Activated T-cell treated with anti-CD3 and anti-CD28 coated beads, Interleukin-2, amount 50 U/mL, for 72 hours (primary cell): ENCODE data around the gene GRIN2A. TPM values are rescaled to one million over a fixed set of nuclear protein-coding genes. Genes with fewer than 3 reads are reported as not detected.

ENCODE experiments used
- ATAC-seq, 2 donors: fragments of 150-1000 bp; cut with Tn5 transposase; replicated peaks in 1 of 2; 2 replicates each; pipeline ENCODE4 v1.10.0; 2021; ENCODE audit warnings: moderate library complexity in 2 of 2, mild to moderate bottlenecking in 1 of 2
- DNase-seq, 2 donors: peaks; one replicate each; pipeline ENCODE4 v3.0.0; 2021 to 2022; ENCODE audit warnings: mixed read lengths in 1 of 2
- H3K27ac Mint-ChIP-seq: one replicate; pipeline ENCODE4 v1.8.0; 2022; ENCODE audit warnings: mild to moderate bottlenecking, moderate library complexity, mixed read lengths
- H3K27me3 Mint-ChIP-seq: one replicate; pipeline ENCODE4 v1.8.0; 2022; ENCODE audit warnings: low read depth, mixed read lengths
- H3K36me3 Mint-ChIP-seq, 2 donors: one replicate each; pipeline ENCODE4 v1.8.0; 2022; ENCODE audit warnings: mixed read lengths in 2 of 2, mild to moderate bottlenecking in 1 of 2; ENCODE audit not compliant: insufficient read depth in 2 of 2
- H3K4me1 Mint-ChIP-seq: one replicate; pipeline ENCODE4 v1.8.0; 2022; ENCODE audit warnings: low read depth, mixed read lengths
- H3K4me3 Mint-ChIP-seq, 2 donors: one replicate each; pipeline ENCODE4 v1.8.0; 2022; ENCODE audit warnings: mild to moderate bottlenecking in 2 of 2, mixed read lengths in 2 of 2, moderate library complexity in 2 of 2
- H3K9me3 Mint-ChIP-seq, 2 donors: one replicate each; pipeline ENCODE4 v1.8.0; 2022; ENCODE audit warnings: mixed read lengths in 2 of 2
- total RNA-seq, 2 donors: library from RNA; stranded (reverse); gene quantifications; one replicate each; pipeline ENCODE4 v1.2.3, GENCODE V29; 2022

The GRIN2A gene
- total RNA-seq, 2 donors from 2014 or later: not detected

- no peaks in the 10 kb centered on the region for H3K4me1 Mint-ChIP-seq
Observed at GRCh38 chr16:9919460-9919859, 262.8 kb downstream of the GRIN2A start.

GRCh38 chr16:9917691-9918090, 264.5 kb downstream of the GRIN2A start:
- no peaks in the 10 kb centered on the region for H3K36me3 Mint-ChIP-seq
- H3K4me3 Mint-ChIP-seq: no peak overlapping the region
- H3K27ac Mint-ChIP-seq: no peak overlapping the region
- no peak for ATAC-seq
- no peak for DNase-seq
- no peaks in the 10 kb centered on the region for H3K27me3 Mint-ChIP-seq
- H3K9me3 Mint-ChIP-seq: peaks cover 0 to 2% of the 10 kb centered on the region in 2 donors
- H3K4me1 Mint-ChIP-seq: no peaks in the 10 kb centered on the region

More at GRCh38 chr16:9919460-9919859, 262.8 kb downstream of the GRIN2A start:
- Mint-ChIP-seq H3K9me3 (peaks cover 0 to 2% of the 10 kb centered on the region in 2 donors), H3K27ac (no peak overlapping the region), H3K27me3 (no peaks in the 10 kb centered on the region), H3K36me3 (no peaks in the 10 kb centered on the region), H3K4me3 (no peak overlapping the region)
- no peak for ATAC-seq
- no peak for DNase-seq

GRCh38 chr16:9913604-9914326, 268.5 kb downstream of the GRIN2A start:
- Mint-ChIP-seq H3K9me3 (peaks cover 2 to 4% of the 10 kb centered on the region in 2 donors), H3K4me1 (no peaks in the 10 kb centered on the region), H3K27ac (no peak overlapping the region), H3K27me3 (no peaks in the 10 kb centered on the region), H3K36me3 (no peaks in the 10 kb centered on the region), H3K4me3 (no peak overlapping the region)
- no peak for ATAC-seq
- DNase-seq: no peak

GRCh38 chr16:9911989-9912388, 270.2 kb downstream of the GRIN2A start:
- H3K36me3 Mint-ChIP-seq: no peaks in the 10 kb centered on the region
- no peak overlapping the region for H3K27ac Mint-ChIP-seq
- no peak for ATAC-seq

GRCh38 chr16:9911231-9911630, 271.0 kb downstream of the GRIN2A start:
- ATAC-seq (no peak), DNase-seq (no peak)
- H3K4me3 Mint-ChIP-seq: no peak overlapping the region
- no peak overlapping the region for H3K27ac Mint-ChIP-seq
- H3K36me3 Mint-ChIP-seq: no peaks in the 10 kb centered on the region
- H3K9me3 Mint-ChIP-seq: peaks cover 2 to 6% of the 10 kb centered on the region in 2 donors
- H3K27me3 Mint-ChIP-seq: no peaks in the 10 kb centered on the region
- H3K4me1 Mint-ChIP-seq: no peaks in the 10 kb centered on the region

More at GRCh38 chr16:9911989-9912388, 270.2 kb downstream of the GRIN2A start:
- no peak for DNase-seq
- H3K27me3 Mint-ChIP-seq: no peaks in the 10 kb centered on the region
- peaks cover 2 to 6% of the 10 kb centered on the region in 2 donors for H3K9me3 Mint-ChIP-seq
- no peaks in the 10 kb centered on the region for H3K4me1 Mint-ChIP-seq
- H3K4me3 Mint-ChIP-seq: no peak overlapping the region

GRCh38 chr16:9909072-9909825, 273.0 kb downstream of the GRIN2A start:
- Mint-ChIP-seq H3K4me1 (no peaks in the 10 kb centered on the region), H3K36me3 (no peaks in the 10 kb centered on the region), H3K27ac (no peak overlapping the region), H3K9me3 (peaks cover 6% of the 10 kb centered on the region in 2 donors), H3K4me3 (no peak overlapping the region), H3K27me3 (no peaks in the 10 kb centered on the region)
- ATAC-seq (no peak), DNase-seq (no peak)

- H3K4me3 Mint-ChIP-seq: no peak overlapping the region
- ATAC-seq (no peak), DNase-seq (no peak)
- H3K36me3 Mint-ChIP-seq: no peaks in the 10 kb centered on the region
- H3K9me3 Mint-ChIP-seq: peaks cover 6% of the 10 kb centered on the region in 2 donors
- no peaks in the 10 kb centered on the region for H3K4me1 Mint-ChIP-seq
- no peaks in the 10 kb centered on the region for H3K27me3 Mint-ChIP-seq
- H3K27ac Mint-ChIP-seq: no peak overlapping the region
Observed at GRCh38 chr16:9908613-9909012, 273.6 kb downstream of the GRIN2A start.

GRCh38 chr16:9907752-9908151, 274.5 kb downstream of the GRIN2A start:
- Mint-ChIP-seq H3K4me1 (no peaks in the 10 kb centered on the region), H3K36me3 (no peaks in the 10 kb centered on the region), H3K27me3 (no peaks in the 10 kb centered on the region), H3K4me3 (no peak overlapping the region), H3K9me3 (peaks cover 6% of the 10 kb centered on the region in 2 donors), H3K27ac (no peak overlapping the region)
- DNase-seq: no peak
- no peak for ATAC-seq

GRCh38 chr16:9906218-9906617, 276.0 kb downstream of the GRIN2A start:
- DNase-seq (no peak), ATAC-seq (no peak)
- Mint-ChIP-seq H3K4me1 (no peaks in the 10 kb centered on the region), H3K36me3 (no peaks in the 10 kb centered on the region), H3K4me3 (no peak overlapping the region), H3K27me3 (no peaks in the 10 kb centered on the region), H3K27ac (no peak overlapping the region), H3K9me3 (peaks cover 5 to 6% of the 10 kb centered on the region in 2 donors)

- H3K36me3 Mint-ChIP-seq: no peaks in the 10 kb centered on the region
- H3K4me3 Mint-ChIP-seq: no peak overlapping the region
- no peaks in the 10 kb centered on the region for H3K4me1 Mint-ChIP-seq
- no peak overlapping the region for H3K27ac Mint-ChIP-seq
- H3K27me3 Mint-ChIP-seq: no peaks in the 10 kb centered on the region
- peaks cover 5% of the 10 kb centered on the region in 2 donors for H3K9me3 Mint-ChIP-seq
- no peak for DNase-seq
- ATAC-seq: no peak
Observed at GRCh38 chr16:9904526-9904925, 277.7 kb downstream of the GRIN2A start.

- no peak overlapping the region for H3K4me3 Mint-ChIP-seq
- no peaks in the 10 kb centered on the region for H3K4me1 Mint-ChIP-seq
- peaks cover 3% of the 10 kb centered on the region in 2 donors for H3K9me3 Mint-ChIP-seq
- H3K36me3 Mint-ChIP-seq: peaks cover 0 to 2% of the 10 kb centered on the region in 2 donors
- H3K27me3 Mint-ChIP-seq: no peaks in the 10 kb centered on the region
- no peak for DNase-seq
- no peak for ATAC-seq
- no peak overlapping the region for H3K27ac Mint-ChIP-seq
Observed at GRCh38 chr16:9900576-9900975, 281.7 kb downstream of the GRIN2A start.

- DNase-seq (no peak), ATAC-seq (no peak)
- Mint-ChIP-seq H3K36me3 (peaks cover 0 to 2% of the 10 kb centered on the region in 2 donors), H3K9me3 (peaks cover 3 to 7% of the 10 kb centered on the region in 2 donors), H3K4me3 (no peak overlapping the region), H3K27me3 (no peaks in the 10 kb centered on the region), H3K27ac (no peak overlapping the region), H3K4me1 (no peaks in the 10 kb centered on the region)
Observed at GRCh38 chr16:9898555-9898954, 283.7 kb downstream of the GRIN2A start.

GRCh38 chr16:9898124-9898523, 284.1 kb downstream of the GRIN2A start:
- H3K27me3 Mint-ChIP-seq: no peaks in the 10 kb centered on the region
- H3K4me3 Mint-ChIP-seq: no peak overlapping the region
- DNase-seq: no peak
- ATAC-seq: no peak
- H3K27ac Mint-ChIP-seq: no peak overlapping the region
- H3K36me3 Mint-ChIP-seq: peaks cover 0 to 2% of the 10 kb centered on the region in 2 donors
- no peaks in the 10 kb centered on the region for H3K4me1 Mint-ChIP-seq
- peaks cover 3 to 7% of the 10 kb centered on the region in 2 donors for H3K9me3 Mint-ChIP-seq
